Measurements from ENCODE around the gene SLAMF8. TPM values are rescaled to one million over a fixed set of nuclear protein-coding genes. Genes with fewer than 3 reads are reported as not detected.

Gene SLAMF8
- total and polyA plus RNA-seq, 10 donors, result 12.9 to 40.0 (median 18.7) TPM

DNA sequence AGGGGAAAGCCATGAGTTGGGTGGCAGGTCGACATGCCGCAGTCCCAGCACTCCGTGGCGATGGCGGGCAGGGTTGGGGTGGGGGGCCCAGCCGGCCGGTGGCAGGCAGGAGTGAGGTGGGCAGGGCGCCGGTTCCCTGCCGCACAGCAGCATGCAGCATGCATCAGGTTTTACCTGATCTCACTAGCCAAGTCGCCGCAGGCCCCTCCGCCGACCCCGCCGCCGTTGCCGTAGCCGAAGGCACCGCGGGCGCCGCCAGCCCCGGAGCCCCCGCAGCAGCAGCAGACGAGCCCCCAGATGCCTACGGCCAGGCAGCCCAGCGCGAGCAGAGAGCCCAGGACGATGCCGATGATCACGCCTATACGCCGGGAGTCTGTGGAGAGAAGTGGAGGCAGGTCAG is 29.0 kb downstream of the SLAMF8 start:
- H3K27me3 ChIP-seq (replicated peaks in 1 of 7), result peaks cover 0 to 19% (median 0%) of the 10 kb centered on the region in 7 donors
- intact Hi-C loops (cut with DNase I; ENCODE audit: low total_unique reads), result no loop called here
- no peaks in the 10 kb centered on the region for H3K36me3 ChIP-seq
- no peak for DNase-seq
- WGBS, 5 donors, result 91 to 95% (median 92%) methylated on average over 26 to 34 of the region's 34 CpGs
- peak overlapping the region in 1 of 8 donors; percentile 88 for H3K4me3 ChIP-seq
- TF ChIP-seq POLR2AphosphoS5 (IDR thresholded peaks at IDR 0.05) (no peak), POLR2A (IDR thresholded peaks at IDR 0.05) (no peak)
- TF ChIP-seq, protein P1, sequence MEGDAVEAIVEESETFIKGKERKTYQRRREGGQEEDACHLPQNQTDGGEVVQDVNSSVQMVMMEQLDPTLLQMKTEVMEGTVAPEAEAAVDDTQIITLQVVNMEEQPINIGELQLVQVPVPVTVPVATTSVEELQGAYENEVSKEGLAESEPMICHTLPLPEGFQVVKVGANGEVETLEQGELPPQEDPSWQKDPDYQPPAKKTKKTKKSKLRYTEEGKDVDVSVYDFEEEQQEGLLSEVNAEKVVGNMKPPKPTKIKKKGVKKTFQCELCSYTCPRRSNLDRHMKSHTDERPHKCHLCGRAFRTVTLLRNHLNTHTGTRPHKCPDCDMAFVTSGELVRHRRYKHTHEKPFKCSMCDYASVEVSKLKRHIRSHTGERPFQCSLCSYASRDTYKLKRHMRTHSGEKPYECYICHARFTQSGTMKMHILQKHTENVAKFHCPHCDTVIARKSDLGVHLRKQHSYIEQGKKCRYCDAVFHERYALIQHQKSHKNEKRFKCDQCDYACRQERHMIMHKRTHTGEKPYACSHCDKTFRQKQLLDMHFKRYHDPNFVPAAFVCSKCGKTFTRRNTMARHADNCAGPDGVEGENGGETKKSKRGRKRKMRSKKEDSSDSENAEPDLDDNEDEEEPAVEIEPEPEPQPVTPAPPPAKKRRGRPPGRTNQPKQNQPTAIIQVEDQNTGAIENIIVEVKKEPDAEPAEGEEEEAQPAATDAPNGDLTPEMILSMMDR (IDR thresholded peaks at IDR 0.05 in 8 of 11, conservative IDR thresholded peaks at IDR 0.05 in 3 of 11), result no peak
- H3K9me3 ChIP-seq, result no peaks in the 10 kb centered on the region
- peaks cover 6 to 41% (median 28%) of the 10 kb centered on the region in 6 donors for H3K4me1 ChIP-seq
- peak overlapping the region in 3 of 8 donors; percentile 93 to 96 (median 94) for H3K27ac ChIP-seq

DNA sequence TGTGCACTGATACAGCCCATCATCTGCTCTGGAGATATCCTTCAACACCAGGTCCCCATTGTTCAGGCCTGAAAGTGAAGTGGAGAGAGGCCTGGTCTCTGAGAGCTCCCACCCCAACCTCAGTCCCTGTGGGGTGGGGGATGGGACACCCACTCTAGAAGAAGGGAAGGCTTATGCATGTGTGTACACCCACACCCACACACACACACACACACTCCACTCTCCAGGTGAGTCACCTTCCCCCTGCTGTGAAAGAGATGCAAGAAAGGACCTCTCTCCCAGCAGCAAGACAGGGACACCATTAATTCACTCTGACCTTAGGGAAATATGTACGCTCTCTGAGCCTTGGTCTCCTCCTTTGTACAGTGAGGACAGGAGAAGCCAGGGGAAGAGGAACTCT is 29.9 kb downstream of the SLAMF8 start:
- H3K4me3 ChIP-seq, result no peak overlapping the region
- 94 to 100% (median 95%) methylated on average over 1 of the region's 1 CpG for WGBS, 5 donors
- H3K4me1 ChIP-seq, result peaks cover 6 to 38% (median 26%) of the 10 kb centered on the region in 6 donors
- H3K9me3 ChIP-seq, result no peaks in the 10 kb centered on the region
- peaks cover 0 to 19% (median 0%) of the 10 kb centered on the region in 7 donors for H3K27me3 ChIP-seq (replicated peaks in 1 of 7)
- H3K27ac ChIP-seq, result no peak overlapping the region
- TF ChIP-seq, protein P1 (IDR thresholded peaks at IDR 0.05 in 8 of 11, conservative IDR thresholded peaks at IDR 0.05 in 3 of 11), result no peak
- TF ChIP-seq POLR2A (IDR thresholded peaks at IDR 0.05), result no peak
- no peak for TF ChIP-seq POLR2AphosphoS5 (IDR thresholded peaks at IDR 0.05)
- intact Hi-C loops (cut with DNase I; ENCODE audit: low total_unique reads), result no loop called here
- DNase-seq, result no peak
- peaks cover 0 to 4% (median 0%) of the 10 kb centered on the region in 6 donors for H3K36me3 ChIP-seq

DNA sequence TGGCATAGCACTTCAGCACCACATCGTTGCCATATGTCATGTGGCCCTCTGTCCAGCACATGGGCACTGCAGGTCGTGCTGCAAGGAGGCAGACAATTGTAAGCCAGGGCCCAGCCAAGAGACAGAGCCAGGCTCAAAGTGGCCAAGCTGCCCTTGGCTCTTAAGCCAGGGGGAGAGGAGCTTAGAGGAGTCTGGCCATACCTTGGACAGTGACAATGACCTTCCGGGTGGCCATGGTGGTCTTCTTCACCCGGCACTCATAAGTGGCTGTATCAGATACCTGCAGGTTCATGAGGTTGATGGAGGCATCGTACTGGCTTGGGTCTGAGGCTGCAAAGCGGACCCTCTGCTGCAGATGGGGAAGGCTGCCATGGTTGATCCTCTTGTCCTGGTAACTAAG is 31.2 kb downstream of the SLAMF8 start:
- TF ChIP-seq, protein P1 (IDR thresholded peaks at IDR 0.05 in 8 of 11, conservative IDR thresholded peaks at IDR 0.05 in 3 of 11), result no peak
- no peak for TF ChIP-seq POLR2A (IDR thresholded peaks at IDR 0.05)
- no peak for TF ChIP-seq POLR2AphosphoS5 (IDR thresholded peaks at IDR 0.05)
- H3K4me3 ChIP-seq, result no peak overlapping the region
- peaks cover 0 to 4% (median 0%) of the 10 kb centered on the region in 6 donors for H3K36me3 ChIP-seq
- 88 to 97% (median 90%) methylated on average over 4 to 6 of the region's 6 CpGs for WGBS, 5 donors
- peaks cover 0 to 19% (median 0%) of the 10 kb centered on the region in 7 donors for H3K27me3 ChIP-seq (replicated peaks in 1 of 7)
- DNase-seq, result no peak
- H3K9me3 ChIP-seq, result no peaks in the 10 kb centered on the region
- no peak overlapping the region for H3K27ac ChIP-seq
- peaks cover 6 to 32% (median 25%) of the 10 kb centered on the region in 6 donors for H3K4me1 ChIP-seq
- intact Hi-C loops (cut with DNase I; ENCODE audit: low total_unique reads), result no loop called here

DNA sequence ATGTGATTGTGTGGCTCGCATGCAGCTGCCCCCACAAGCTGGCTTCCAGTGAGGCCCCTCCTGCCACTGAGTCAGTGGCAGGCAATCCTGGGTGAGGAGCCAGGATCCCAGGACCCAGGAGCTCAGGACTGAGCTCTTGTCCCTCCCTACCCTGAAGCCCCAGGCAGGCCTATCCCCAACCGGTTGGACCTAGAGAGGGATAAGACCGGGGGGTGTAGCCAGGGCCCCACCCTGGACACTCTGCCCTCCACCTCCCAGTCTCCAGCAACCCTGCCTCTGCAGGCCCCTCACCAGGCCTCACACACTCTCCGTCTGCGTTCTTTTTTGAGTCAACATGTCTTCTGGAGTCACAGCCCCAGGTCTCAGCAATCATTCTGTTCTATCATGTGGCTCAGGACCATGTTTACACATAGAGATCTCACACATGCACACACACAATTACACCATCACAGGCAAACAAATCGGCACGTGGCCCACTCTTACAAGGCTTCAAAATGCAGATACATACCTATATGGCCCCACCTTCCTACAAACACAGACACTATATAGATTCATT is 33.2 kb downstream of the SLAMF8 start:
- no peak overlapping the region for H3K4me3 ChIP-seq
- H3K27me3 ChIP-seq (replicated peaks in 1 of 7), result peaks cover 0 to 11% (median 0%) of the 10 kb centered on the region in 7 donors
- H3K9me3 ChIP-seq, result no peaks in the 10 kb centered on the region
- H3K4me1 ChIP-seq, result peaks cover 0 to 12% (median 7%) of the 10 kb centered on the region in 6 donors
- no peak for DNase-seq
- no peak for TF ChIP-seq POLR2A (IDR thresholded peaks at IDR 0.05)
- no peak for TF ChIP-seq POLR2AphosphoS5 (IDR thresholded peaks at IDR 0.05)
- TF ChIP-seq, protein P1 (IDR thresholded peaks at IDR 0.05 in 8 of 11, conservative IDR thresholded peaks at IDR 0.05 in 3 of 11), result no peak
- WGBS, 5 donors, result 84 to 91% (median 87%) methylated on average over 7 of the region's 7 CpGs
- peaks cover 0 to 4% (median 0%) of the 10 kb centered on the region in 6 donors for H3K36me3 ChIP-seq
- H3K27ac ChIP-seq, result no peak overlapping the region
- intact Hi-C loops (cut with DNase I; ENCODE audit: low total_unique reads), result no loop called here
